Stimulated activated CD8-positive, alpha-beta memory T cell treated with anti-CD3 and anti-CD28 coated beads, Interleukin-7, amount 100 ng/mL, for 24 hours (primary cell): ENCODE measurements around the gene PTGES3L.
"Not testable (repeated sequence)": the region's sequence is repeated elsewhere in the genome, so short reads cannot be mapped to it uniquely, and the experiment has no call there.

Source experiments
- DNase-seq: peaks from one replicate; pipeline ENCODE4 v3.0.0-alpha.2; 2020; ENCODE audit warnings: low read depth

The PTGES3L gene

DNA sequence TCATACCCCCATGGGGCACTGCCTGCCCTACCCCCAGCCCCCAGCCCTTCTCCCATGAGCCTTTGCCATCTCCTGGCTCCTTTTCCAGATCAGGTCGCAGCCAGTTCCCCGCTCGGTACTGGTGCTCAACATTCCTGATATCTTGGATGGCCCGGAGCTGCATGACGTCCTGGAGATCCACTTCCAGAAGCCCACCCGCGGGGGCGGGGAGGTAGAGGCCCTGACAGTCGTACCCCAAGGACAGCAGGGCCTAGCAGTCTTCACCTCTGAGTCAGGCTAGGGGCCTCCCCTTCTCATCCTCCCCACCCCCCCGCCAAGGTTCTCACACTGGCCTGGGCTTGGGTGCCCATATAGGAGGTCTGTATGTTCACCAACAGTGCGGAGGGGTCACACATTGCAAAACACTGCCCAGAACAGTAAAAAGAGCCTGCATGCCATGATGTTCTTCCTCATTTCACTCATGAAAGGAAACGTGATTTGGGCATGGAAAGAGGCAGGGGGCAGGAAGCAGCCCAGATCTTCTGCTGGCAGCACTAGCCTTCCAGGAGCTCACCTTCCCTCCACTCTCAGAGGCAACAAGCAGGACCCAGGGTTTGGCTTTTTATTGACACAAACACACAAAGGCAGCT, 34.3 kb upstream of the PTGES3L start:
- DNase-seq, result no peak

DNA sequence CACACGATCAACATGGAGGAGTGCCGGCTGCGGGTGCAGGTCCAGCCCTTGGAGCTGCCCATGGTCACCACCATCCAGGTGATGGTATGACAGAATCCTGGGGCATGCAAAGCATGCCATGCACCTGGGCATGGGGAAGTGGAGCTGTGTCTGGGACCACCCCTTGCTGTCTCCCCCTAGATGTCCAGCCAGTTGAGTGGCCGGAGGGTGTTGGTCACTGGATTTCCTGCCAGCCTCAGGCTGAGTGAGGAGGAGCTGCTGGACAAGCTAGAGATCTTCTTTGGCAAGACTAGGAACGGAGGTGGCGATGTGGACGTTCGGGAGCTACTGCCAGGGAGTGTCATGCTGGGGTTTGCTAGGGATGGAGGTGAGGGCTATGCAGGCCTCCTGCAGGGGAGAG, 33.4 kb upstream of the PTGES3L start:
- DNase-seq, result no peak

DNA sequence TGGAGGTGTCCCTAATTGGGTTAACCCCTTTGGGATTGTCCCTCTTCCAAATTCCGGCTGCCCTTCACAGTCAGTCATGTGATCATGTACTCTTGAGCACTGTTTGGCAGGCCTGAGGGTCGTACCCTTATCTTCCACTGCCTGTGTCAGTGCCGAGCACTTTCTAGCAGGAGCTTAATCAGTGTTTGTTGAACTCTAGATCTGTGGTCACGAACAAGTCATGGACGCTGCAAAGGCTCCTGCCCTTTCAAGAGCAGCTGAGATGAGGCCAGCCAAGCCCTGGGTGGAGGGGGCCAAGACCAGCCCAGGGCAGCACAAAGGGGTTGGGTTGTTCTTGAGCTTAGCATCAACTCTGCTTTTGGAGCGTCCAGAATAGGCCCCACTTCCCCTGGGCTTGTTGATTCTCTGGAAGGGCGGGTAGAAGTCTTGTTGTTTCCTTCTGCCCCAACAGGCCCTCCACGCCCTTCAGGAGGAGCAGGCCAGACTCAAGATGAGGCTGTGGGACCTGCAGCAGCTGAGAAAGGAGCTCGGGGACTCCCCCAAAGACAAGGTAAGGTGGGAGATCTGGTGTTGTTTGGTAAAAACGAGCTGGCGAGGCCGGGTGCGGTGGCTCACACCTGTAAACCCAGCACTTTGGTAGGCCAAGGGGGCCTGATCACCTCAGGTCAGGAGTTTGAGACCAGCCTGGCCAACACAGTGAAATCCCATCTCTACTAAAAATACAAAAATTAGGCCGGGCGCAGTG, 32.0 kb upstream of the PTGES3L start:
- no peak for DNase-seq

DNA sequence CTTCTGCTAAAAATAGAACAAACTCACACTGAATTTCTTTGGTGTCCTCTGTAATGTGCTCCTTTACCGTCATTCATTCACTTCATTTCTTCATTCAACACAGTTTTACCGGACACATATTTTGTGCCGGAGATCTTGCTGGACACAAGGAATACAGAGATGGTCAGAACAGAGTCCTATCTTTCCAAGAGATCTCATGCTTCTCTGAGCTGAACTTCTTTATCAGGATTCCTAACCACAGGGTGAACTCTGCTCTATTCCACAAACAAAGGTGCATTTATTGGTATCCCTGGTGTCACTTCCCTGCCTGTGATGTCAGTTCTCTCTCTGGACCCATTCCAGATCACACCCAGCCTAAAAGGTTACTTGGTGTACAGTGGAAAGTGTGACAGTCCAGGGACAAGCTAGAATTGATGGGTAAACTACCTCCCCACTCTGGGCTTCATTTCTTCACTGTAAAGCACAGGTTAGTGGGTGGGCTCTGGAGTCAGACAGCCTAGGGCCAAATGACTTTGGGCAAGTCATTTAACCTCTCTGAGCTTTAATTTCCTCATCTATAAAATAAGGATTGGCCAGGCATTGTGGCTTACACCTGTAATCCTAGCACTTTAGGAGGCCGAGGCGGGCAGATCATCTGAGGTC, 30.9 kb upstream of the PTGES3L start:
- no peak for DNase-seq

DNA sequence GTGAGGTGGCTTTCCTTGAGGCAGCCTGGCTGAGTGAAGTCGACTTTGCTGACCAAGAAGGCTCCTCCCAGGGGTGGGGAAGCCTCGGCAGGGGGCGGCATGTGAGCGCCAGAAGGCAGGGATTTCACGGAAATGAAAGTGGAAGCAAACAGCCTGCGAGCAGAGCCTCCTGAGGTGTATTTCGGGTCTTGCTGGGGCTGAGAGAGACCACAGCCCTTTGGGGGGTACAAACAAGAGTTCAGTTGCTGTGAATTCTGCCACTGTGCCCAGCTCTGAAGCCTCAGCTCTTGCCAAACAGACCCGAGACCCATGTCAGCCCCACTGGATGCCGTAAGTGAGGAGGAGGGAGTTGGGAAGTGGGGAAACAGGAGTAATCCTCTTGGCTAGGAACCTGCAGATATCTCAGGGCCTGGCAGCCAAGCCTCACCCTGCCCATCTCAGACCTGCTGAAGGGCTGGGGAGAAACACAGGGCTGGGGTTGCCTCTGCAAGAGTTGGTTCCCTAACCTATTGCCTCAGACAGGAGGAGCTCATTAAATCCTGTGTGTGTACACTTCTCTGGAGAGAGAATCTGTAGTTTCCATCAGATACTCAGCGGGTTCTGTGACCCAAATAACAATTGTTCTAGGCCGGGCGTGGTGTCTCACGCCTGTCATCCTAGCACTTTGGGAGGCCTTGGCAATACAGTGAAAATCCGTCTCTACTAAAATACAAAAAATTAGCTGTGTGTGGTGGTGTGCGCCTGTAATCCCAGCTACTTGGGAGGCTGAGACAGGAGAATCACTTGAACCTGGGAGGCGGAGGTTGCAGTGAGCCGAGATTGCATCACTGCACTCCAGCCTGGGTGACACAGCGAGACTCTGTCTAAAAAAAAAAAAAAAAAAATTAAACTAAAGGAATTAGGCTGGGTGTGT, 27.0 kb upstream of the PTGES3L start, which contains the start of gene IFI35:
Gene IFI35 (plus strand): TSS at position 146 of the 913 bp plus-strand sequence. CDS start 164 bp downstream, at position 310.
- DNase-seq, result peak; percentile 69

DNA sequence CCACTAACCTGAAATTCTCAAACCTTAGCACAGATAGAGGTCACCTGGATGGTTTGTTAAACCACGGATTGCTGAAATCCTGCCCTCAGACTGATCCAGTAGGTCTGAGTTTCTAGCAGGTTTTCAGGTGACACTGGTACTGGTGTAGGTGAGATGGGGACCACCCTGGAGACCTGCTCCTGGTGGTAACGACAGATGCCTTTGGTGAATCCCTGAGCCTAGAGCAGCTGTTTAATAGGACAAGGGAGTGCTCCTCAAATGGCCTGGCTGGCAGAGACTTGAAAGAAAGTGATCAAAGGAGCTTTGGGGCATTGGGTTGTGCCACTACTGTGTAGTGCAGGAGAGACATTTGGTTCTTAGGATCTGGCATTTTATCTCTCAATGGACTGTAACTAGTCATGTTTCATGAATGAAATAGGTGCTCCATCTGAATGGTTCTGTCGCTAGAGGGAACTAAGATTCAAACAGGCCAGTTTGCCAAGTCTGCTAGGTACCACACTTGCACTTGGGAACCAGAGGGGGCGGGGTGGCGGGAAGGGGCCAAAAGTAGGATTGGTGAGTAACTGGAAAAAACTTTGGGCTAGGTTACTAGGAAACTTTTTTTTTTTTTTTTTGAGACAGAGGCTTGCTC, 23.8 kb upstream of the PTGES3L start:
- DNase-seq, result no peak

DNA sequence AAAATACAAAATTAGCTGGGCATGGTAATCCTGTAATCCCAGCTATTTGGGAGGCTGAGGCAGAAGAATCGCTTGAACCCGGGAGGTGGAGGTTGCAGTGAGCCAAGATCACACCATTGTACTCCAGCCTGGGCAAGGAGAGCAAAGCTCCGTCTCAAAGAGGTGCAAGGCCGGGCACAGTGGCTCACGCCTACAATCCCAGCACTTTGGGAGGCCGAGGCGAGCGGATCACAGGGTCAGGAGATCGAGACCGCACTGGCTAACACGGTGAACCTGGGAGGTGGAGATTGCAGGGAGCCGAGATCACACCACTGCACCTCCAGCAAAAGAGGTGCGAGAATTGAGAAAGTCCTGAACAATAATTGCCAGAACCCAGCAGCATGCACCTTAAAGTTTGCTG, 21.0 kb upstream of the PTGES3L start:
- DNase-seq, result not testable (repeated sequence)

DNA sequence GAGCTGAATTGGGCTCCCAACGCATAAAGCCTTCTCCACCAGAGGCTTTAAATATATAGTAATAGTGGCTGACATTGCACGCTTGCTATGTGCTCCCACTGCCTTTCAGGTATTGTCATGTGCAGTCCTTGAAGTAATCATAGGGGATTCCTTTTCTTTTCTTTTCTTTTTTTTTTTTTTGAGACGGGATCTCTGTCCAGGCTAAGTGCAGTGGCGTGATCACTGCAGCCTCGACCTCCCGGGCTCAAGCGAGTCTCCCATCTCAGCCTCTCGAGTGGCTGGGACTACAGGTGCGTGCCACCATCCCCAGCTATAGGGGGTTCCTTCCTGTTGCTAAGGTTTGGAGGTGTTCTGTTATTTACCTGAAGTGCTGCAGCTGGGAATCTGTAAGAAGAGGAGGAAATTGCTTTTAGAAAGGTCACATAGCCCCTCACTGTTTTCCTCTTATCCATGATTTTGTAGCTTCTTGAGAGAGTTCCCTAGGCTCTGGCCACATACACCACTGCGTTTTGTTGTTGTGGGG, 19.2 kb upstream of the PTGES3L start:
- no peak for DNase-seq

DNA sequence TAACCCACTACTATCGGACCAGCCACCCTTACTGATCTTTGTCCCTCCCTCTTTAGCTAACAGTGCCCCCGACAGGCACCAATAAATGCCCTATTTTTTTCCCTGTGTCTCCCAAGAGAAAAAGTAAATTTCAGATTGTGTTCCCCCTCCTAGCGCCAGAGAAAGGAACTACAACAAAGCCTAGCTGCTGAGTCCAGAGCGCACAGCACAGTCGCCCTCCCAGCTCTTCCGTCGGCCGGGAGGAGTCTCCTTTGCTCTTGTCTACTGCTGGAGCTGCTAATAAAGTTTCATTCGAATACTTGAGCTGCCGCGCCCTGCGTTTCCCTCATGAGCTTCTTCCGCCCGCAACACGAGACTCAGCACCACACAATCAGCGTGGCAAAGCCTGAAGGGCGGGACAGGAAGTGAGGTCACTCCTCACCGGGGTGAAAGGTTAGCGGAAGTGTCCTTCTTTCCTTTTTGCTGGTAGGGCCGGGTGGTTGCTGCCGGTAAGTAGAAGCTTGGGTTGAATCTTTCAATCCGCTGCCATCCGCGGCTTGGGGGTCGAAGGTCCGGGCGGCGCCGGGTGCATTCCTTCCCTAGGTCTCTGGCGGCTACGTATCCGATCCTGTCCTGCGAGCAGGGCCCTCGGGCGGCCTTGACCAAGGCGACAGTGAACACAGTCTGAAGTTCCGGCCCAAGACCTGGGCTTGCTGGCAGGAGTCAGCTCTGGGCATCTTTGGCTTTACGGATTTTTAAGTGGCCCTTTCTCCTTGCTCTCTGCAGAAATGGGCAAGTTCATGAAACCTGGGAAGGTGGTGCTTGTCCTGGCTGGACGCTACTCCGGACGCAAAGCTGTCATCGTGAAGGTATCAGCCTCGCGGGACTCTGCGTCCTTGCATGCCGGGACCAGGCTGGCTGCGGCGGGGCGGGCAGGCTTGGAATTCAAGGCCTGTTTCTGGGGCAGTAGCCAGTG, 18.4 kb upstream of the PTGES3L start, which contains the start of gene RPL27:
Gene RPL27 (plus strand): TSS at position 436 of the 955 bp plus-strand sequence. CDS start 332 bp downstream, at position 768.
- peak; percentile 94 for DNase-seq

DNA sequence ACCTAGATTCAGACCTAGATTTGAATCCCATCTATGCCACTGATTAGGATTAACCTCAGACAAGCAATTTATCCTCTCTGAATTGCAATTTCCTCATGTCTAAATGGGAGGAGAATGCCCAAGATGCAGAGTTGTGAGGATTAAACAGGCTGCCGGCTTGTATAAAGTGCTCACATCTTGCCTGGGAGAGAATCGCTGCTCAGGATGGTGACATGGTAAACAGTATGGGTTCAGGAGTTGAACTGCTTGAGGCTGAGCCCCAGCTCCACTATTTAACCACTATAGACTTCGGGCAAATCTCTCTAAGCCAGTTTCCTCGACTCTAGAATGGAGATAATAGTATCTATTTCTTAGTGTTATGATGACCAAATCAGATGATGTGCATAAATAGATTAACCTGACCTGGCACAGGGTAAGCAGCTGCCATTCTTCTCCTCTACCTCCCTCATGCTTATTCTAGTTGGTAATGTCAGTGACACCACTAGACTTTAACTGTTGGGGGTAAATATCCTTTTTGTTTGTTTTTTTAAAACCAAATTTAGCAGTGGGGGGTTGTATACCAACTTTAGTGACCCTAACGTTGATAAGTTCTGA, 17.6 kb upstream of the PTGES3L start:
- DNase-seq, result no peak

DNA sequence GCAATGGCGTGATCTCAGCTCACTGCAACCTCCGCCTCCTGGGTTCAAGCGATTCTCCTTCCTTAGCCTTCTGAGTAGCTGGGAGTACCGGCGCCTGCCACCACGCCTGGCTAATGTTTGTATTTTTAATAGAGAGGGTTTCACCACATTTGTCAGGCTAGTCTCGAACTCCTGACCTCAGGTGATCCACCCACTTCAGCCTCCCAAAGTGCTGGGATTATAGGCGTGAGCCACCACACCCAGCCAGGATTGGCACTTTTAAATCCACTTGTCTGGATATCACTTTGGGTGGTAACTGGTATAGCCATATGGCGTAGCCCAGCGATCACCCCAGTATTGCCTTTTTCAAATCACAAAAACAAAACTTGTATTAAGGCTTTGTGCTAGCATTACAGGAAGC, 14.0 kb upstream of the PTGES3L start:
- not testable (repeated sequence) for DNase-seq

DNA sequence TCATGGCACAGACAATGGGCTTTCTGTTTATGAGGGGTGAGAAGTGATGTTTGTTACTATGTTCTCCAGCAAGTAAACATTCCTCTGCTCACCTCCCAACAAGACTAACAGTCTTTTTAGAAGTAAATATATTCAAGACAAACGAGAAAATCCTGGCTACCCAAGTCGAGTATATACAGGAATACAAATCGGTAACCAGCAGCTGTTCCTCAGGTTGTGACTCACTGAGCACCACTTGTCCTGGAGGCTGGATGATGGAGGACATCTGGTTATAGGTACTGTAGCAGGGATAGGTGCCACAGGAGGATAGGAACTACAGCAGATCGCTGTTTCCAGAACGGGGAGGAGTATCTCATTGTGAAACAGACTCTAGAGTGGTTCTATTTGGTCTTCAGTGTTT, 13.0 kb upstream of the PTGES3L start:
- no peak for DNase-seq

DNA sequence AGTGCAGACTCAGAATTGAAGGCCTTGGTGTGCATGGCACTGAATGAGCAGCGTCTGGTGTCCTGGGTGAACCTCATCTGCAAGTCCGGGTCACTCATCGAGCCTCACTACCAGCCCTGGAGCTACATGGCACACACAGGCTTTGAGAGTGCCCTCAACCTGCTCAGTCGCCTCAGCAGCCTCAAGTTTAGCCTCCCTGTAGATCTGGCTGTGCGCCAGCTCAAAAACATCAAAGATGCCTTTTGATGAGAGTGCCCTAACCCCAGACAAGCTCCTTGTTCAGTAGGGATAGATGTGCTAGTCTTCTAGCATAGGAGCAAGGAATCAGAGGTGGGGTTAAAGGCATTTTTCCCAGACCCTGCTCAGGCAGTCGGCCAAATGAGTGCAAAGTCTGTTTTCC, 11.6 kb upstream of the PTGES3L start:
- DNase-seq, result no peak

DNA sequence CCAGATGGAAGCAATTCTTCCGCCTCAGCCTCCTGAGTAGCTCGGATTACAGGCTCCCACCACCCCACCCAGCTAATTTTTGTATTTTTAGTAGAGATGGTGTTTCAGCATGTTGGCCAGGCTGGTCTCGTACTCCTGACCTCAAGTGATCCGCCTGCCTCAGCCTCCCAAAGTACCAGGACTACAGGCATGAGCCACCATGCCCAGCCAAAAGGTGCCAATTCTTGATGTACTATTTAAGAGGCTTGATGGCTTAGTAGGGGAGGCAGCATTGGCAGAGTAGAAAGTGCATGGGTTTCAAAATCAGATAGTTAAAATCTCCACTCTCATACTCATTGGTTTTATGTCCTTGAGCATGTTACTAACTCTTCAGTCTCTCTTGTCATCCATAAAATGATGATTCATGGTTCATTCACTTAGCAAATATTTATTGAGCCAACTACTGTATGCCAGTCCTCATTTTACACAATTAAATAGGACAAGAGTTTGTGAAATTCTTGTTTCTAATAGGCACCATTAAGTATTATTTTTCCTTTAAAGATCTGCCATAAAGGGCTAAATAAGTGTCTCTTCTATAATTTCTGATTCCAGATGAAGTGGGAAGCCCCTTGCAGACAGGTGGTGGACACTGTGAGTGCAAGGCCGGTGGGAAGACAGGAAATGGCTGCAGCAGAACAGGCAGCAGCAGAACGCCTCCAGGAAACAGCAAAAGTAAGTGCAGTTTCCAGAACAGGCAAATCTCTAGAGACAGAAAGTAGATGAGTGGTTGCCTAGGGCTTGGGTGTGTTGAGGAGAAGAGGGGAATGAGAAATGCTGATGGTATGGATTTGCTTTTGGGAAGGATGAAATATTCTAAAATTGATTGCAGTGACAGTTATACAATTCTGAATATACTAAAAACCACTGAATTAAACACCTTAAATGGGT, 10.1 kb upstream of the PTGES3L start:
- no peak for DNase-seq

DNA sequence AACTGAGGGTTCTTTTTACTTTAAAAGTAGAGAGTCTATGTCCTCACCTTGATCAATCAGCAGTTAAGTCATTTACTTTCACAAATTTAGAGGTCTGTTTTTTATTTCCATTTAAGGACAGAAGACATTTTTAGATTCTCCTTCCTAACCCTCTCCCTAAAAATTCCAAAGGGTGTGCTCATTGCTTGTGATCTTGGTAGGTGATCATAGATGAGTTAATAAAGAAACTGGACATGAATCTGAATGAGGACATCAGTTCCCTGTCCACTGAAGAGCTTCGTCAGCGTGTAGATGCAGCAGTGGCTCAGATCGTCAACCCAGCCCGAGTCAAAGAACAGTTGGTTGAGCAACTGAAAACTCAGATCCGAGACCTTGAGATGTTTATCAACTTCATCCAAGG, 9.3 kb upstream of the PTGES3L start:
- no peak for DNase-seq

DNA sequence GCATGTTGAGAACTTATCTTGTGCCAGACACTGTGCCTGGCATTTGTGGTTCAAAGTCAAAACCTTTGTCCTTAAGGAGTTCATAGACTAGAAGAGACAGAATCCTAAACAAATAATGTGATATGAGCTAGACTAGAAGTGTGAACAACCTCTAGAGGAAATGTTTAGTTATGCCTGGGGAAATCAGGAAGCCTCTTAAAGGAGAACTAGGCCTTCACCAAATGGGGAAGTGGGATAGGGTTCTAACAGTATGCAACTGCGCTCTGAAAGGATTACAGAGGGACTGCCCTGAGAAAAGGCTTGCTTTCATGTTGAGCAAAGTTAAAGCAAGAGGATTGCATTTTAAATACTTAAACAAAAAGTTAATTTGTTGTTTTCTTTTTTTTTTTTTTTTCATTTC, 5.3 kb upstream of the PTGES3L start:
- DNase-seq, result no peak

DNA sequence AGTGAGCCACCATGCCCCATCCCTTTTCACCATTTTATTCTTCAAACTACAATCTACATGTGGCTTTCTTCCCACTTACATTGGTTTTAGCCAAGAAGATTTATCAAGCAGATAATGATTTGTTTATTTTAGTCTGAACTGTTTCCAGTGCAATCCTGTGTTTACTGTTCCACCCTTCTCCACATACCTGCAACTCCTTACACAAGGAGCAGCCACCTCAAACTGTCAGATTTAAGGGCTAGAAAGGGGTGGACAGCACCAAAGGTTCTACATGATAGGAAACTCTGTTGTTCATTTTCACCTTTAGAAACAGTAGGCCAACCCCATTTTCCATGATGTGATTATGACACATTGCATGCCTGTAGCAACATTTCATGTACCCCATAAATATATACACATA, 2.4 kb upstream of the PTGES3L start:
- DNase-seq, result no peak

DNA sequence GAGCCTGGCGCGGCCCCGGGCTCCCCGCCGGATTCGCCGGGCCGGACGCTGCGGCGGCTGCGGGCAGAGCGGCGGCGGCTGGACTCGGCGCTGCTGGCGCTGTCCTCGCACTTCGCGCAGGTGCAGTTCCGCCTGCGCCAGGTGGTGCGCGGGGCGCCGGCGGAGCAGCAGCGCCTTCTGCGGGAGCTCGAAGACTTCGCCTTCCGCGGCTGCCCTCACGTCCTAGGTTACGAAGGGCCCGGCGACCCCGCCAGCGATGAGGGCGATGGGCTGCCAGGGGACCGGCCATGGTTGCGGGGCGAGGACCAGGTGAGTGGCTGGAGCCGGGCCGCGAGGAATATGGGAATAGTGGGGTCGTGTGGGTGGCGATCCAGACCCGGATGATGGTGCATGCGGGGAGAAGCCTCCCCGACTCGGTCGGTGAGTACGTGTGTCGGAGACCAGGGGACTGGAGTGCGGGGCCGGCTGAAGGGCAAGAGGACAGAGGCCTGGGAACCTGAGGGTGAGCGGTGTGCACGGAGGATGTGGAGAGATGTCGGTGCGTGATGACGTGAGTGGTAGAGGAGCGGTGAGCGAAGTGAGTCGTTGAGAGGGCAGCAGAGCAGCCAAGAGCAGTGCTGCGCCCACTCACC, 1.0 kb upstream of the PTGES3L start:
- DNase-seq, result peak; percentile 39
